HG02610 (cell line): Measurements from ENCODE around the gene CCSER2.
"Not testable (repeated sequence)": the region's sequence is repeated elsewhere in the genome, so short reads cannot be mapped to it uniquely, and the experiment has no call there.

Experiments
- ATAC-seq: cut with Tn5 transposase; IDR thresholded peaks from one replicate; pipeline ENCODE4 v1.9.1; 2021; ENCODE audit warnings: mild to moderate bottlenecking, moderate library complexity; ENCODE audit not compliant: unreplicated experiment

The CCSER2 gene

GRCh38 chr10:84447701-84448400, 119.5 kb downstream of the CCSER2 start:
- ATAC-seq = no peak

DNA sequence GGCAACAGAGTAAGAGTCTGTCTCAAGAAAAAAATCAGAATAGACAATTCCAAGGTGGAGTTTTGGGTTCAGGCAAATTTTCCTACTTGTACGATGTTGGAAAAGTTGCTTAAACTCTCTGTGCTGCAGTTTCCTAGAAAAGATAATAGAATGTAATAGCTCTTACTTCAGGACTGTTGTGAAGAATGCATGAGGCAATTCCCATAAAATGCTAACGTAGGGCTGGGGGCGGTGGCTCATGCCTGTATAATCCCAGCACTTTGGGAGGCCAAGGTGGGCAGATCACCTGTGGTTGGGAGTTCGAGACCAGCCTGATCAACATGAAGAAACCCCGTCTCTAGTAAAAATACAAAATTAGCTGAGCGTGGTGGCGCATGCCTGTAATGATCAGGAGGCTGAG, 121.0 kb downstream of the CCSER2 start:
- ATAC-seq = not testable (repeated sequence)

DNA sequence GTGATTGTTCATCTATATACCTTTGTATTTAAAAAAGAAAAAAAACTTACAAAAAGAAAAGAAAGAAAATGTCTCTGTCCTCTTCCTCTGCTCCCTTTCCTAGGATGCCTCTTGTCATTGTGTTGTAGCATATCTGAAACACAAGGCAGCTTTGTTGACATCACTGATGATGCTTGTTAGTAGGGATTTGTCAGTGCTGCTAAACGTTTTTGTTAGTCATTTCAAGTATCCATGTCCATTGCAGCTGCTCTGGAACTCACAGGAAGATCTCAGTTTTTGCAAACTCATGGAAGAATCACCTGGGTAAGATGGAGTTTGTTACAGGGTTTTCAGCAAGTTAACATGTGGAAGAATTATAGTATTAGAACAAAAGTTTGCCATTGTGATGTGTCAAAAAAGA, 123.6 kb downstream of the CCSER2 start:
- ATAC-seq = no peak

DNA sequence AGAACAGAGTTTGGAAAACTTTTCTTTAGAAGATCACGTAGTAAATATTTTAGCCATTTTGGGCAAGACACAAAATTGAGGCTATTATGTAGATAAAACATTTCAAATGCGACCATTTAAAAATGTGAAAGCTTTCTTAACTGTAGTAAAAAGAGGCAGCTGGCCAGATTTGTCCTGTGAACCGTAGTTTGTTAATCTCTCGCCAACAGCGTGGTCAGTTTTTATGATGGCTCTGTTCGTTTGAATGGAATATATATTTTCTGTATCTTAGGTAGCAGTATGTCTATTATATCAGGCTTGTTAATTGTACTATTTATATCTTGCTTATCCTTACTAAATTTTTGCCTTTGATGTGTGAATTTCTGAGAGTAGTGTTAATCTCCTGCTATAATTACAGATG, 124.9 kb downstream of the CCSER2 start:
- ATAC-seq = no peak

DNA sequence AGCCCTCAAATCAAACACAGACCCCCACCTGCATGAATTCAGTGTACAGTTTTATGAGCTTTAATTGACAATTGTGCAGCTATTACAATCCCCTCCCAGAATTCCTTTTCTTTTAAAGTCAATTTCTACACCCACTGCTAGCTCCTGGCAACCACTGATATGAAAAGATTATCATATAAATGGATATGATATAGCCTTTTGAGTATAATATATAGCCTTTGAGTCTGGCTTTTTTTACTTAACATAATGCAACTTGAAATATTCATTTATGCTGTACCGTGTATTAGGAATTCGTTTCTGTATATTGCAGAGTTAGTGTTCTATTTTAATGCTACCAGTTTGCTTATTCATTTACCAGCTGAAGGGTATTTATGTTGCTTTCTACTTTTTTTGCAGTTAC, 127.7 kb downstream of the CCSER2 start:
- ATAC-seq = no peak

- no peak for ATAC-seq
Observed at GRCh38 chr10:84460520-84460919, 132.1 kb downstream of the CCSER2 start.

- no peak for ATAC-seq
Observed at GRCh38 chr10:84469470-84469869, 141.1 kb downstream of the CCSER2 start.

GRCh38 chr10:84473136-84473535, 144.7 kb downstream of the CCSER2 start:
- no peak for ATAC-seq

DNA sequence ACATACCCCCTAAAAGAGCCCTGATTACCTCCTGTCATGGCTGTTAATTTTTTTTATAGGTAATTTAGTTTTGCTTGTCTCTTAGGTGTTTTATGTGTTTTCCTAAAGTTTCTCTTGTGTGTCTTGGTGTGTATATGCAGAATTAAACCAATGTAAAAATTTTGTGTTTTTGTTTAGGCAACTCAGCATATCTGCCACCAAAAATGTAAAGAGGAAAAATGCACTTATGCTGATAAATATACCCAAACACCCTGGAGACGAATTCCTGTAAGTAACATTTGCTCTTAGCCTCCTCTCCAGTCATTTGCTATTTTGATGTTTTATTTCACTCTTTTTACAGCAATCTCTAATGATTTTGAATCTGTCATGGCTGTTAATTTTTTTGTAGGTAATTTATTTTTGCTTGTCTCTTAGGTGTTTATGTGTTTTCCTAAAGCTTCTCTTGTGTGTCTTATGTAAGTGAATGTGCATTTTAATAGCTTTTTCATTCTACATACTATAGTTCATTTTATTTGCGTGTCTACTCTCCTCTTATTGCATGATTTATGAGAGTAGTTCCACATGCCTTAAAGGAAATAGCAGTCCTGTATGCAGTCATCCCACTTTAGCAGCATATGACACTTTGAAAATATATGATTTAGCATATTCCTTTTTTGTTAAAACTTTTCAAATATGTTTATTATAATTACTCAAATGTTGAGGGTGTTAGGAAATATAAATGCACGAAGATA, 149.2 kb downstream of the CCSER2 start:
- no peak for ATAC-seq

DNA sequence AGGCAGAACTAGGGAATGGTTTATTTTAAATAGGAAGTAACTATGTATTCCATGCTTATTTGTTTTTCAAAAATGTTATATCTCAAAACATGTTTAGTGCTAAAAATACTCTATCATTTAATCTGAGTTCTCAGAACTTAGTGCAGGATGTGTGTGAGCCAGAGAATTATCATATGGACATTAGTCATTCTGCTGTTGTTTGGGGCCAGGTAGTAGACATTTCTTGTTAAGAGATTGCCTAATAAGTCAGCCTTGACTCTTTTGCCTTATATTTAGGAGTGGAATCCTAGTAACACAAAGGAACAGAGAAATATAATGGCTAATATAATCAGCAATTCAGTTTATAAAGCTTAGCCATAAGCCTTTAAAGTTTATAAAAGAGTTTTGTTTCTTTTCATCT, 149.8 kb downstream of the CCSER2 start:
- no peak for ATAC-seq

DNA sequence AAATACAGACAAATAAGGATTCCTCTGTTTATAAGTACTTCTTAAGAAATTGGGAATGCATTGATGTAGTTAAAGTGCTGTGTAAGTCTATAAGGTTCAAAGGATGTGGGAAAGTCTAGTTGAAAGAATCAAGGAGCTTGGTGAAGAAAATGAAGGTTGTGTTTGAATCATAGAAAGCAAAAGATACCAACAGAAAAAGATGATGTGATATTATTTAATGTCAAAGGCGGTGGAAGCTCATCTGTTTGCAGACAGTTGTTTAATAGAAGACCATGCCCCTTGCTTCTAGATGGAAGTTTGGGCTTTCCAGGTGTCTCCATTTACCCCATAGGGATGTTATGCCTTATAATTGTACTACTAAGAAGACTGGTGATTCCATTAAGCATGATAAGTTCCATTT, 150.3 kb downstream of the CCSER2 start:
- no peak for ATAC-seq

GRCh38 chr10:84484541-84484940, 156.2 kb downstream of the CCSER2 start:
- ATAC-seq = no peak

DNA sequence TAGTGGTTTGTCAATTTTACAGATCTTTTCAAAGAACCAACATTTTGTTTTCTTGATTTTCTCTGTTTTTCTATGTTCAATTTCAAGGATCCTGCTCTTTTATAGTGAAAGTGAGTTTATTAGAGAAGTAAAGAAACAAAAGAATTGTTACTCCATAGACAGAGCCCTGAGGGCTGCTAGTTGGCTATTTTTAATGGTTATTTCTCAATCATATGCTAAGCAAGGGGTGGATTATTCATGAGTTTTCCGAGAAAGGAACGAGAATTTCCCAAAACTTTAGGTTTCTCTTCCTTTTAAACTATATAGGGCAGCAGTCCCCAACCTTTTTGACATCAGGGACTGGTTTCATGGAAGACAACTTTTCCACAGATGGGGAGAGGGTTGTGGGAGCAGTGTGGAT, 165.0 kb downstream of the CCSER2 start:
- no peak for ATAC-seq

- no peak for ATAC-seq
Observed at GRCh38 chr10:84493951-84494848, 165.8 kb downstream of the CCSER2 start.

GRCh38 chr10:84494849-84495180, 166.4 kb downstream of the CCSER2 start:
- ATAC-seq = no peak

DNA sequence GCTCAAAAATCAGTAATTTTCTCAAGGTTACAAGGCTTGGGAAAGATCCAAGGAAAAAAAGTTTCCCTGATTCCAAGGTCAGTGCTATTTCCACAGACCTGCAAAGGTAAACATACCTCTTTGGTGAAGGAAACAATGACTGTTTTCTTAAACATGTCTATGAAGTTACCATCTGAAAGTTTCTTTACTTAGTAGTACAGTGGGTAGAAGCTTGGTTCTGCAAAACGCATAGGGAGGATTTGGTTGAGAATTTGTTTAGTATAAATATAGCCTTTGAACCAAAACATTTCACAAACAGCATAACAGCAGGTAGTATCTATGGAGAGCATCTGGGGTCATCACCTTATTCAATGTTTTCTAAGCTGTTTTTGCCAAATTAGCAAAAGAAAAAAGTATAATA, 169.6 kb downstream of the CCSER2 start:
- no peak for ATAC-seq

DNA sequence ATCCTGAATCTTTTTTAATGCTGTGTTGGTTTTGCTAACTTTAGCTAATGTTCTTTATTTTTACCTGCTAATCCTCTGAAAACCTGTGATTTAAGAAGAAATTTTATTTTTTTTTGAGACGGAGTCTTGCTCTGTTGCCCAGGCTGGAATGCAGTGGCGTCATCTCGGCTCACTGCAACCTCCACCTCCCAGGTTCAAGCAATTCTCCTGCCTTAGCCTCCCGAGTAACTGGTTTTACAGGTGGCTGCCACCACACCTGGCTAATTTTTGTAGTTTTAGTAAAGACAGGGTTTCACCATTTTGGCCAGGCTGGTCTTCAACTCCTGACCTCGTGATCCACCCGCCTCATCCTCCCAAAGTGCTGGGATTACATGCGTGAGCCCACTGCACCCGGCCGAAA, 170.7 kb downstream of the CCSER2 start:
- ATAC-seq = not testable (repeated sequence)

DNA sequence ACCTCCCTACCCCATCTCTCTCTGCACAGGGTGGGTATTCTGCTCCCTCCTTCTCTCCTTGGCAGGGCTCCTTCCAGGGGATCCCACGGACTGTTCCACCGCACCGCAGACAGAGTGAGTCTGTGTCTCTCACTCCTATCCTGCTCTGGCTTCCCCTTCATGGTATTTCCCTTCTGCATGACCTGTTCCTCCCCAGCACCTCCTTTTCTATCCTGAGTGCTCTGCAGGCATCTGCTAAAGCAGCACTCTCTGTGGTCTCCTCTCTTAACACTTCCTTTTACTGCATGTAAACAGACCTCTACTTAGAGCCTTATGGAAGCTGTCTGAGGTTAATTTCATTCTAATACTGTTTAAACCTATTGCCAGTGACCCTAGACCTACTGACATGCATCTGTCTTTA, 171.5 kb downstream of the CCSER2 start:
- peak; percentile 80 for ATAC-seq

GRCh38 chr10:84510121-84510520, 181.7 kb downstream of the CCSER2 start:
- ATAC-seq = no peak

DNA sequence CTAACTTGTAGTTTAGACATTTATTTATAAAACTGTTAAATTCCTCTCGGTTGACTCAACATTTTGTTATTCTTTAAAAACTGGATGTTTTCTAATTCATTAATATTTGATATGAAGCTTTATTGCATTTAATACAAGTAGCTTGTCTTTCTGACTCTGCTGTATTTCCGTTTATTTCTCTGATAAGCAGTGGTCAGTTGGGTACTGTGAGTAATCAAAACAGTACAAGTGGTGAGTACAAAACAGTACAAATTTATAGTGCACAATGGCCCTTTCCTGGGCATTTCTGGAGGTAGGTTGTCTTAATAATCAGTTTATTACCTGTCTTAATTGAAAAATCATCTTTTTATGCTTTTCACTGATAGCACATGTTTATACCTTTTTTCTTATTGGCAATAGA, 182.7 kb downstream of the CCSER2 start:
- no peak for ATAC-seq

- ATAC-seq = no peak
Observed at GRCh38 chr10:84511709-84512285, 183.4 kb downstream of the CCSER2 start.
